ENCODE data around the gene COL25A1. TPM values are rescaled to one million over a fixed set of nuclear protein-coding genes. Genes with fewer than 3 reads are reported as not detected.

COL25A1 gene
- total and polyA plus RNA-seq, 4 experiments from 2014 or later: 0.06 to 0.55 (median 0.44) TPM; not detected in 1

GRCh38 chr4:108777388-108777787 is 525.1 kb downstream of the COL25A1 start:
- H3K27ac Mint-ChIP-seq: no peak overlapping the region
- no peaks in the 10 kb centered on the region for H3K9me3 ChIP-seq (ENCODE audit: control insufficient read depth in 1 of 2, low read length in 2 of 2)
- no peak overlapping the region for H3K27ac ChIP-seq (ENCODE audit: low read depth, low read length)
- no peaks in the 10 kb centered on the region for H3K4me1 ChIP-seq (ENCODE audit: insufficient read depth, low read length)
- intact Hi-C loops (cut with micrococcal nuclease): no loop called here
- H3K27me3 ChIP-seq (ENCODE audit: insufficient read depth, low read length): no peaks in the 10 kb centered on the region
- ChIA-PET POLR2A (ENCODE audit: partially characterized antibody) (no interaction called here), CTCF (ENCODE audit: partially characterized antibody) (no interaction called here)
- H3K36me3 Mint-ChIP-seq: no peaks in the 10 kb centered on the region
- peaks cover 0 to 2% (median 0%) of the 10 kb centered on the region in 8 donors for H3K9me3 Mint-ChIP-seq
- DNase-seq: no peak
- H3K4me3 ChIP-seq (ENCODE audit: low read length in 2 of 2): no peak overlapping the region
- no peak overlapping the region for H3K4me3 Mint-ChIP-seq
- H3K36me3 ChIP-seq (ENCODE audit: insufficient read depth, low read length): no peaks in the 10 kb centered on the region
- H3K4me1 Mint-ChIP-seq: peaks cover 0 to 2% (median 0%) of the 10 kb centered on the region in 4 donors
- H3K27me3 Mint-ChIP-seq: peaks cover 13 to 15% of the 10 kb centered on the region in 2 donors

- H3K36me3 ChIP-seq (ENCODE audit: insufficient read depth, low read length): no peaks in the 10 kb centered on the region
- Mint-ChIP-seq H3K4me1 (peaks cover 0 to 2% (median 0%) of the 10 kb centered on the region in 4 donors), H3K4me3 (no peak overlapping the region), H3K27ac (no peak overlapping the region), H3K9me3 (peaks cover 0 to 2% (median 0%) of the 10 kb centered on the region in 8 donors), H3K36me3 (no peaks in the 10 kb centered on the region), H3K27me3 (peaks cover 13% of the 10 kb centered on the region in 2 donors)
- DNase-seq: no peak
- no peaks in the 10 kb centered on the region for H3K9me3 ChIP-seq (ENCODE audit: control insufficient read depth in 1 of 2, low read length in 2 of 2)
- intact Hi-C loops (cut with micrococcal nuclease): no loop called here
- ChIA-PET POLR2A (ENCODE audit: partially characterized antibody) (no interaction called here), CTCF (ENCODE audit: partially characterized antibody) (no interaction called here)
- no peaks in the 10 kb centered on the region for H3K4me1 ChIP-seq (ENCODE audit: insufficient read depth, low read length)
- H3K4me3 ChIP-seq (ENCODE audit: low read length in 2 of 2): no peak overlapping the region
- no peaks in the 10 kb centered on the region for H3K27me3 ChIP-seq (ENCODE audit: insufficient read depth, low read length)
- H3K27ac ChIP-seq (ENCODE audit: low read depth, low read length): no peak overlapping the region
Measured at GRCh38 chr4:108775921-108776320, 526.5 kb downstream of the COL25A1 start.

DNA sequence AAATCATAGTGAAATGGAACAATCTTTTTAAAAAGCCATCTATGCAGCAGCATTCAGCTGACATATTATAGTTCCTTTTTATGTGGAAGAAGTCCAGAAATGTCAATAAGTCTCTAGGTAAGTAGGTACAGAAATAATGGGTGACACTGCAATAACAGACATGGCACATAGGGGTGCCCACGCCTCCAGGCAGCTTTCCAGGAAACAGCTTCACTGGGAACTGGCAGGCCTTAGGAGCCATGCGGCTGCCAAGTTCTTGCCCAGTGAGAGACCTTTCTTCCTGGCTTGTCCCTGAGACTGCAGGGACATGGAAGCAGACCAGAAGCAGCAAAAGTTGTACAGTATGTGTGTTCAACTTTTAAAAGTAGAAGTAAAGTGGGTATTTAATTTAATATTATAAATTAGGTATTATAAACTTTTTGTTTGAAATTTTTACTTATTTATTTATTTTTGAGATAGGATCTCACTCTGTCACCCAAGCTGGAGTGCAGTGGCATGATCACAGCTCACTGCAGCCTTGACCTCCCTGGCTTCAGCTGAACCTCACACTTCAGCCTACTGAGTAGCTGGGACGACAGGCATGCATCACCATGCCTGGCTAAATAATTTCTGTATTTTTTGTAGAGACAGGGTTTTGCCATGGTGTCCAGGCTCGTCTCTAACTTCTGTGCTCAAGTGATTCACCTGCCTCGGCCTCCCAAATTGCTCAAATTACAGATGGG is 527.5 kb downstream of the COL25A1 start:
- Mint-ChIP-seq H3K36me3 (no peaks in the 10 kb centered on the region), H3K27me3 (peaks cover 12% of the 10 kb centered on the region in 2 donors), H3K4me1 (peaks cover 0 to 2% (median 0%) of the 10 kb centered on the region in 4 donors), H3K9me3 (peaks cover 0 to 2% (median 0%) of the 10 kb centered on the region in 8 donors), H3K27ac (no peak overlapping the region), H3K4me3 (no peak overlapping the region)
- CTCF ChIA-PET (ENCODE audit: partially characterized antibody): no interaction called here
- Histone ChIP-seq H3K36me3 (ENCODE audit: insufficient read depth, low read length) (no peaks in the 10 kb centered on the region), H3K27me3 (ENCODE audit: insufficient read depth, low read length) (no peaks in the 10 kb centered on the region), H3K9me3 (ENCODE audit: control insufficient read depth in 1 of 2, low read length in 2 of 2) (no peaks in the 10 kb centered on the region), H3K4me1 (ENCODE audit: insufficient read depth, low read length) (no peaks in the 10 kb centered on the region), H3K27ac (ENCODE audit: low read depth, low read length) (no peak overlapping the region), H3K4me3 (ENCODE audit: low read length in 2 of 2) (no peak overlapping the region)
- DNase-seq: no peak
- POLR2A ChIA-PET (ENCODE audit: partially characterized antibody): no interaction called here
- intact Hi-C loops (cut with micrococcal nuclease): no loop called here

DNA sequence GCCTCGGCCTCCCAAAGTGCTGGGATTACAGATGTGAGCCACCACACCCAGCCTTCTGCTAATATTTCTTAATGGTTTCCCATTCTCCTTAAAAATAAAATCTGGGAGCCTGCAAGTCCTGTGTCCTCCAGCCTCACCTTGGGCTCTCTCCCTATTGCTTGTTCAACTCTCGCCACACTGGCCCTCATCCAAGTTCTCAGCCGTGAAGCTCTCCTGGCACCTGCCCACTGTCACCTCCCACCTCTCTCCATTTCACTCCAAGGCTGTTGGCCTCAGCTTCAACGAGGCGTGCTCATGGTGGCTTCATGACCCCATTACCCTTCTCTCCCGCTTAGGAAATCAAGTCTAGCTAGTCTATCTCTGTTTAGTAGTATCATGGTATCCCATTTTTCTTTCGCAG is 530.1 kb downstream of the COL25A1 start:
- ChIA-PET CTCF (ENCODE audit: partially characterized antibody) (no interaction called here), POLR2A (ENCODE audit: partially characterized antibody) (no interaction called here)
- H3K4me3 Mint-ChIP-seq: no peak overlapping the region
- H3K27ac ChIP-seq (ENCODE audit: low read depth, low read length): no peak overlapping the region
- intact Hi-C loops (cut with micrococcal nuclease): no loop called here
- H3K4me3 ChIP-seq (ENCODE audit: low read length in 2 of 2): no peak overlapping the region
- H3K4me1 Mint-ChIP-seq: peaks cover 0 to 2% (median 0%) of the 10 kb centered on the region in 4 donors
- H3K27ac Mint-ChIP-seq: no peak overlapping the region
- no peaks in the 10 kb centered on the region for H3K27me3 ChIP-seq (ENCODE audit: insufficient read depth, low read length)
- H3K36me3 ChIP-seq (ENCODE audit: insufficient read depth, low read length): no peaks in the 10 kb centered on the region
- no peaks in the 10 kb centered on the region for H3K9me3 ChIP-seq (ENCODE audit: control insufficient read depth in 1 of 2, low read length in 2 of 2)
- no peaks in the 10 kb centered on the region for H3K4me1 ChIP-seq (ENCODE audit: insufficient read depth, low read length)
- peaks cover 9 to 11% of the 10 kb centered on the region in 2 donors for H3K27me3 Mint-ChIP-seq
- H3K9me3 Mint-ChIP-seq: peaks cover 0 to 2% (median 0%) of the 10 kb centered on the region in 8 donors
- no peaks in the 10 kb centered on the region for H3K36me3 Mint-ChIP-seq
- no peak for DNase-seq

DNA sequence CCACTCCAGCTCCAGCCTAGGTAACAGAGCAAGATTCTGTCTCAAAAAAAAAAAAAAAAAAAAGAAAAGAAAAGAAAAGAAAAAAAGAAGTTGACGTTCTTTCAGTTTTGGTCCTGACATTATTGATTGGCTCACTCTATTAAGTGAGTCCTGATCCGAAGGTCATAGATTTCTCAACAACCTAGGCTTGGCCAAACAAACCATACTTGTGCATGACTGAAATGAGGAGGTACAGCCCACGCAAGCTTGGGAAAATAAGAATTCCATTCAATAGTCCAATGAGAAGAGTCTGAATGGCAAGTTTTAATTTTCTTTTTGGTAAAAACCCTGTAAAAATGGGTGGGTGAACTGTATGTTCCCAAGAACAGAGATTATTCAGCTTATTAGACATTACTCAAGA is 536.4 kb downstream of the COL25A1 start:
- ChIA-PET CTCF (ENCODE audit: partially characterized antibody) (no interaction called here), POLR2A (ENCODE audit: partially characterized antibody) (no interaction called here)
- Histone ChIP-seq H3K27ac (ENCODE audit: low read depth, low read length) (no peak overlapping the region), H3K27me3 (ENCODE audit: insufficient read depth, low read length) (peaks cover 8% of the 10 kb centered on the region), H3K4me3 (ENCODE audit: low read length in 2 of 2) (no peak overlapping the region), H3K9me3 (ENCODE audit: control insufficient read depth in 1 of 2, low read length in 2 of 2) (no peaks in the 10 kb centered on the region), H3K4me1 (ENCODE audit: insufficient read depth, low read length) (peaks cover 13% of the 10 kb centered on the region), H3K36me3 (ENCODE audit: insufficient read depth, low read length) (no peaks in the 10 kb centered on the region)
- peaks cover 25% of the 10 kb centered on the region in 2 donors for H3K27me3 Mint-ChIP-seq
- H3K4me3 Mint-ChIP-seq: no peak overlapping the region
- H3K36me3 Mint-ChIP-seq: no peaks in the 10 kb centered on the region
- peaks cover 0 to 11% (median 0%) of the 10 kb centered on the region in 8 donors for H3K9me3 Mint-ChIP-seq
- intact Hi-C loops (cut with micrococcal nuclease): no loop called here
- no peak for DNase-seq
- no peak overlapping the region for H3K27ac Mint-ChIP-seq
- H3K4me1 Mint-ChIP-seq: peaks cover 11 to 20% (median 15%) of the 10 kb centered on the region in 4 donors

DNA sequence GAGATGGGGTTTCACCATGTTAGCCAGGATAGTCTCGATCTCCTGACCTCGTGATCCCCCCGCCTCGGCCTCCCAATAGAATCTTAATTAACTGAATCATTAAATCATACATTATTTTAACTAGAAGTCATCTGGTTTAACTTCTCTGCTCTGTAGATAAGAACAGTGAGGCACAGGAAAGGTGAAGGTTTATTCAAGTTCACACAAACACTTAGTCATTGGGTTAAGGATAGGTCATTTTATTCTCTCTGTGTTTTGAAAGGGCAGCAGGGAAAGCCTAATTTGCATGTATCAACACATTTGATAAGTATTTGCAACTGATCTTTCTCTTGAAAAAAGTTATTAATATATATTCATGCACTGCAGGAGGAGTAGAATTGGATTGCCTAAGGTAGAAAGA is 538.5 kb downstream of the COL25A1 start:
- intact Hi-C loops (cut with micrococcal nuclease): no loop called here
- ChIA-PET POLR2A (ENCODE audit: partially characterized antibody) (no interaction called here), CTCF (ENCODE audit: partially characterized antibody) (no interaction called here)
- peaks cover 8% of the 10 kb centered on the region for H3K27me3 ChIP-seq (ENCODE audit: insufficient read depth, low read length)
- Mint-ChIP-seq H3K4me1 (peaks cover 11 to 20% (median 15%) of the 10 kb centered on the region in 4 donors), H3K27ac (no peak overlapping the region), H3K36me3 (no peaks in the 10 kb centered on the region), H3K9me3 (peaks cover 0 to 11% (median 0%) of the 10 kb centered on the region in 8 donors), H3K4me3 (peak overlapping the region in 3 of 8 donors; percentile 24 to 45 (median 39)), H3K27me3 (peaks cover 31 to 32% of the 10 kb centered on the region in 2 donors)
- no peak overlapping the region for H3K27ac ChIP-seq (ENCODE audit: low read depth, low read length)
- no peak for DNase-seq
- no peak overlapping the region for H3K4me3 ChIP-seq (ENCODE audit: low read length in 2 of 2)
- H3K36me3 ChIP-seq (ENCODE audit: insufficient read depth, low read length): no peaks in the 10 kb centered on the region
- peaks cover 13% of the 10 kb centered on the region for H3K4me1 ChIP-seq (ENCODE audit: insufficient read depth, low read length)
- H3K9me3 ChIP-seq (ENCODE audit: control insufficient read depth in 1 of 2, low read length in 2 of 2): no peaks in the 10 kb centered on the region

DNA sequence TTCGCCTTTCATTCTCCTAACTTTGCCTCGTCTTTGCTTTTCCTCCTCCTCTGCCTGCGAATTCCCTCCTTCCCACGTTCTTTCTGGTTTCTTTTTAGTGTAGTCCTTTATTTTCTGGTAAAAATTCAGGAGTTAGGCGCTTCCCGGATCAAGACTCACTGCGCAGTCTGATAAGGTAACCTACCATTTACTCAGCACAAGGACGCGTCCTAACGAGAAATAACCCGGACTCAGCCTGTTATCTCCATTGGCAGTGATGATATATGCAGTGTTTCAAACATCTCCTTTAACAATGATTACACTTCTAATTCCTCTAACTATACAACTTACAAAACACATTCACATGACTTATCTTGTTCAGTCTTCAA is 539.2 kb downstream of the COL25A1 start:
- Histone ChIP-seq H3K4me1 (ENCODE audit: insufficient read depth, low read length) (peaks cover 13% of the 10 kb centered on the region), H3K27me3 (ENCODE audit: insufficient read depth, low read length) (peaks cover 8% of the 10 kb centered on the region), H3K27ac (ENCODE audit: low read depth, low read length) (no peak overlapping the region), H3K9me3 (ENCODE audit: control insufficient read depth in 1 of 2, low read length in 2 of 2) (no peaks in the 10 kb centered on the region), H3K4me3 (ENCODE audit: low read length in 2 of 2) (peak overlapping the region in 1 of 2 donors; percentile 47), H3K36me3 (ENCODE audit: insufficient read depth, low read length) (no peaks in the 10 kb centered on the region)
- Mint-ChIP-seq H3K9me3 (peaks cover 0 to 11% (median 0%) of the 10 kb centered on the region in 8 donors), H3K4me3 (peak overlapping the region; percentile 81 to 96 (median 90)), H3K36me3 (no peaks in the 10 kb centered on the region), H3K27me3 (peaks cover 31 to 32% of the 10 kb centered on the region in 2 donors), H3K27ac (peak overlapping the region in 1 of 7 donors; percentile 31), H3K4me1 (peaks cover 11 to 20% (median 15%) of the 10 kb centered on the region in 4 donors)
- POLR2A ChIA-PET (ENCODE audit: partially characterized antibody): no interaction called here
- DNase-seq: no peak
- intact Hi-C loops (cut with micrococcal nuclease): no loop called here
- CTCF ChIA-PET (ENCODE audit: partially characterized antibody): interaction anchor here (1.7 kb wide), 1 partner anchor 79 kb away, joined by 3 read pairs; no protein-coding TSS in a partner anchor

Measured in CD4-positive, alpha-beta memory T cell (primary cell).